D341Med (cell line): ENCODE measurements around the gene PRMT7.

Source experiments
- DNase-seq: peaks from one replicate; pipeline ENCODE4 v3.0.0; 2012; ENCODE audit warnings: low spot score

PRMT7 gene

DNA sequence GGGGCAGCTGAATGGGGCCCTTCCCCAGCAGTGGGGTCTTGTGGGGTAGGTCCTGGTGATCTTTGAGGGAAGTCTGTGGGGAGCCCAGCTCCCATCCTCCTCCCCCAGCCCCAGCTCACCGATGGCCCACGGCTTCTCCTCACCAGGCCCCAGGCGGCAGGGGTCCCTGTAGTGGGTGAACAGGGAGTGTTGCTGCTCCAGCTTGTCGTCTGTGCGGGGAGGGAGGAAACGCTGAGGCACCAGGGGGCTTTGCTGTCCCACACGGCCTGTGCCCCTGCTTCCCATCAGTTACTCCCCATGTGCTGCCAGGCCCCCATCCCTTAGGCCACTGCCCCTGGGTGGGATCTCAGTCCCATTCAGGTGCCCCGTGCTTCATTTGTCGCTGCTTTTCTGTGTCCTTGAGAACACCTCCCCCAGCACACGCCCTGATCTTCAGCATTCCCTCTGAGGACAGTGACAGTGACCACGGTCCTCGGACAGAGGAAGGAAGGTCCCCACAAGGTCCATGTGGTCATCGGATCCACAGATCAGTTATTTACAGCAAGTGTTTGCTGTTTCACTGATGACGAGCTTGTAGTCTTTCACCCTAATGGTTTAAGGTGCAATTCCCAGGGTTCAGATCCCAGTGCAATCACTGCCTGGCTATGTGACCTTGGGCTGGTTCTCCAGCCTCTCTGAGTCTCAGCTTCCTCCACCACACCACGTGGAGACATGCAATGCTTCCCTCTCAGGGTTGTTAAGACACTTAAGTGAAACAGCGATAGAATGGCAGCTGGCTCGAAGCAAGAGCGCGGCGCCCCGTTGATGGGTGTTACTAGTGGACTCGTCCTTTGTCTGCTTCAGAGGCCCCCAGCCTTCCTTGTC, 53.1 kb downstream of the PRMT7 start:
- no peak for DNase-seq

DNA sequence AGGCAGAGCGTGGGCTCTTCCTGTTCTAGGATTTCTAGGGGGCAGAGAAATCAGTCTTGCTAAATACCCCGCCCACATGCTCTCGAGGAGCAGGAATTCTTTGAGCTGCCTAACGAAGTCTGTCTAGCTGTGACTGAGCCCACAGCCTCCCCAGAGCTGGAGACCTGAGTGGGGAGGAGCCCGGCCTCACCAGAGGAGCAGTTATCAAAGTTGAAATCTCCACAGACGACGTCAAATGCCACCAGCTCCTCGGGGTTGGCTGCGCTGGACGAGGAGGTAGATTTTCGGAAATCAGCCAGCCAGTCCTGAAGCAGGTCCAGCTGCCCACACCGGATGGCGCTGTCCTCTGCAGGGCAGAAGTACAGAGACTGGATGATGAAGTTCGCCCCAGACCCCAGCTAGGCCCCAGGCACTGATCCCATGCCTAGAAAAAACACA, 53.8 kb downstream of the PRMT7 start:
- no peak for DNase-seq

DNA sequence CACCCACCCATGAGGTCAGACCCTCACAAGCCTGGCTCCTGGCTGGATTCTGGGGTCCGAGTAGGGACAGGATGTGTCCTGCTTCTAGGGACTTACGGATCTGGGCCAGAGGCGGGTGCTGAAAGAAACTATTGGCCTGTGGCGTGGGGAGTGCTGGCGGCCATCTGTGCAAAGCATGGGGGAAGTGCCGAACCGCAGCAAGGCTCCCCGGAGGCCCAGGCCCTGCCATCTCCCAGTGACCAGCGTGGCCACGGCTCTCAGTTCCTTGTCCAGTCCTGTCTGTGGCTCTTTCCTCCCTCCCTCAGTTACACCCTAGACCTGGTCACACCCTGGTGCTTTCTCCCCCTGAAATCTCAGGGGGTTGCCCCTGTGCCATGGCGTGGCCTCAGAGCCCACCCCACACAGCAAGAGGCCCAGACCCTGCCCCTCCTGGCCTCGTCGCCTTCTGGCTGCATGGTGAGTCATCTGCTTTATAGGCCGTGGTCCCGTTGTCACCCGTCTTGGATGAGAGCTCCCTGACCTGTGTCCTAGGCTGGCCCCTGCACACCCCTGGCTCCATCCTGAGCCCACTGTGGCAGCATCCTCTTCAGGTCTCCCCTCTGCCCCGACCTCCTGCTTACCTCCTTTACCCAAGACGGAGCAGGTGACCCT, 54.5 kb downstream of the PRMT7 start:
- DNase-seq, result no peak

DNA sequence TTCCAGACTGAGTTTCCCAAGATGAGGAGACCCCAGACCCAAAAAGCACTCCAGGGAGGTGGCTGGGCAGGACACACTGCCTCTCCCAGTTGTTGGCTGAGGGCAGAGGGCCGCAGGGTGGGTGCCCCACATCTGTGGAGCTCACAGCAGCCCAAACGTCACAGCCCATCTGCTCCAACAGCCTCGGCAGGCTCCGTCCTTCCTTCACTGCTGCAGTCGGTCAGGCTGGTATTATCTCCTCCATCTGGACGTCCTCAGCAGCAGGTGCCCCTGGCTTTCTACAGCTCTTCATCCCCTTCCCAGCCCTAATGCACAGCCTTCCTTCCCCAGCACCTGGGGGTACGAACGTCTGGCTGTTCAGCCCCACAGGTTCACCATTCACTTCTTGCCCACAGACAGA, 55.2 kb downstream of the PRMT7 start:
- DNase-seq, result peak; percentile 57

DNA sequence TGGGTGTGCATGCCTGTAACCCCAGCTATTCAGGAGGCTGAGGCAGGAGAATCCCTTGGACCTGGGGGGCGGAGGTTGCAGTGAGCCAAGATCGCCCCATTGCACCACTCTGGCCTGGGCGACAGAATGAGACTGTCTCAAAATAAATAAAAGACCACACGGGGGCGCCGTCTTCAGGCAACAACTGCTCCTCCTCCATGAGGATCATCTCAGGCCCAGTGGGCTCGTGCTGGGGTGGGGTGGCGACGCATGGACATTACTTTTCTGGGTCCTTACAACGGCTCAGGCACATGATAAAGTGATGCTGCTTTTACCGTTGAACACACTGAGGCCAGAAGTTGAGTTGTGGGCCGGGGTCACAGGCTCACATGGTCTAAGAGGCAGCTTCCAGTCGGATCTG, 56.2 kb downstream of the PRMT7 start:
- DNase-seq, result peak; percentile 54

DNA sequence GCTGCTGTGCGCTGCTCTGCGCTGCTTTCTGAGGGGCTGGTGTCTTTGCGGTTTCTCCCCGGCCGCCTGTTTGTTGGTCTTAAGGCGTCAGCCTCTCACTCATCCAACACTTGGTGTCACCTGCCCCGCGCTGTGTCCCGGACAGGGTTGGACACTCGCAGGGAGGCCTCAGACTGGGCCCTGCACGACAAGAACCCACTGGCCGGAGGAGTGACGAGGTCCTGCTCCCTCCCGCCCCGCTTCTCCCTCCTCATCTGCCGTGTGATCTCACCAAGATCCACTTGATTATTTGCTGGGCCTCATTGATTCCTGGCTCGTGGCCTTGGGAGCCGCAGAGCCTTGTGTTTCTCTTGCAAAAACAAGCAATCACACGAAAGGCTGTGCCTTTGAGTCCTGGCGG, 56.6 kb downstream of the PRMT7 start:
- DNase-seq, result no peak

DNA sequence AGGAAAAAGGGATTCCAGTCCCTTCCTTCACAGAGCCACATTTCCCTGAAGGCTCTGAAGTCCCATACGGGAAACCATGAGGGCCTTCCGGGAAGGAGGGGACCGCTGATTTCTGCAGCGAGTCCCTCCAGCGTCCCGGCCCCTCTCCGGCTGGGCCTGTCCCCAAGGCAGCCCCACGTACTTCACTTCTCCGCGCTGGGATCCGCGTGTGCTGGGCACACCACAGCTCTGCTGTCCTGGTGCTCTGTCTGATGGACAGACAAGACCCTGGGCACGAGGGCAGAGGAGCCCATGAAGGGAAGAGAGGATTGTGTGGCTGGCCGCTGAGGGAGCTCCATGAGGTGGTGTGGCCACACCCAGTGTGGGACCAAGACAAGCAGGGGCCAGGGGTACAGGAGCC, 57.1 kb downstream of the PRMT7 start:
- DNase-seq, result no peak

DNA sequence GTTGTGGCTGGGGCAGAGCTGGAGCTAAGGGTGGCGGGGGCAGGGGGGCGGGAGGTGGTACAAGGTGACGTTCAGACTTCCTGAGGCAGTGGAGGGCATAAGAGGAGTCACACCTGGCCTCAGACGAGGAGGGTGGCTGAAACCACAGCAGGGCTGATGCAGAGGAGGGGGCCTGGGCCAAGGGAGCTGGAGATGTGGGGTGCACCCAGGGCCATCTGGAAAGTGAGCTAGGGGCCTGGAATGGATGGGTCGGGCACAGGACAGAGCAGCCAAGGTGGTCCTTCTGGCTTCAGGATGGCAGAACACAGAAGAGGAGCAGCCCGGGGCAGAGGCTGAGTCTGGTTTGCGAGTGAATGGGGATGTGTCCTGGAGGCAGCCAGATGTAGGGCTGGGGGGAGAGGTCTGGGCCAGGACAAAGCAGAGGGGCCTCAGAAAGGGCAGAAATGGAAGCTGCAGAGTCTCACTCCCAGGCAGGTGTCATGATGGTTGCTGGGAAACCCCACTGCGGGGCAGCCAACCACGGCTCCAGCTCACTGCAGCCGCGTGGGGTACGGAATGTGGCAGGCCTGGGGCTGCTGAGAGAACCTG, 57.6 kb downstream of the PRMT7 start:
- no peak for DNase-seq

DNA sequence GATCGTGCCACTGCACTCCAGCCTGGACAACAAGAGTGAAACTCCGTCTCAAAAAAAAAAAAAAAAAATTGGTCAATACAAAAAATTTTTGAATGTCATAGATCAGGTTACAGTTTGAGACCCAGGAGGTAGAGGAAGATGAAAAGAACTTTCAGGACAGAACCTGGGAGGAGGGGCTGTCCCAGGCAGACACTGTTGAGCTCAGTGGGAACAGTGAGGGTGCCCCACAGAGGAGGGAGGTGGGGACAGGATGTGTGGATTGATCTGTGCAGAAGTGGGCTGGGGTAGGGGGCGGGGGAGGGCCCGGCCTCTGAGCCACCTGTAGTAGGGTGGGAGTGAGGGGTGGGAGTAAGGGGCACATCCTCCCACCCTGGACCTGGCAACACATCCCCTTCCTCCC, 58.3 kb downstream of the PRMT7 start:
- DNase-seq, result no peak

DNA sequence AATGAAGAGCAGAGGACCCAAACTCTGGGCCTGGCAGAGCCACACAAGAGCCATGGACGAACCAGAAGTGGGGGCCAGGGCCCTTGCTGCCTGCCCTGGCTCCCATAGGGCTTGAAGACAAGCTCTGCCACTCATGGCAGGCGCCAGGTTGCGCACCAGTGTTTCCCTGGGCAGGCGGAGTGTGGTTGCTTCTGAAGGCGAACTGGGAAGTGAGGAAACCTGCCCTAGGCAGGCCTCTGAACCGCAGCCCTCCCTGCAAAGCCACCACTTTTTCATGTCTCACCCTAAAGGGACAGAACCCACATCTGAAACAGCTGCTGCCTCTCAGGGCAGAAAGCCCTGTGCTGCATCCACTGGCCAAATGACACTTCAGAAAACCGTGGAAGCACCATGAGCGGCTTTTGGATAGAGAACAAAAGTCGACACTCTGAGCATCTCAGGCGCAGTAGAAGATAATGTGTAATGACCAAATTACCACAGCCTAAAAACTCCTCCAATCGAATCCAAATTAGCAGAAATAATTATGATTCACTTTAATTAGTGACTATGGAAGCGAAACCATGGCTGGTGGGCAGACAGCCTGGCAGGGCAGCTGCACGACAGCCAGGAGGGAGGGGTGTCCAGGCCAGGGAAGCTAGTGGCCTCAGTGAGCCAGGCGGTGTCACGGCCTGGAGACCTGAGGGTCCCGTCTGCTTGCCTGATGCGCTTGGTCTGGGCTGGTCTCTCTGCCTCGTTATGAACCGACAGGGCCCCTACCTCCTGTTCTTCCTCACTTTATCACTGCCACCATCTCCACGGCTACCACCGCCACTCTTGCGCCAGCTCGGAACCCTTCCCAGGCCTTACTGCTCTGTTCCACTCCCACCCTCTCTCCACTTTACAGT, 59.1 kb downstream of the PRMT7 start:
- no peak for DNase-seq

DNA sequence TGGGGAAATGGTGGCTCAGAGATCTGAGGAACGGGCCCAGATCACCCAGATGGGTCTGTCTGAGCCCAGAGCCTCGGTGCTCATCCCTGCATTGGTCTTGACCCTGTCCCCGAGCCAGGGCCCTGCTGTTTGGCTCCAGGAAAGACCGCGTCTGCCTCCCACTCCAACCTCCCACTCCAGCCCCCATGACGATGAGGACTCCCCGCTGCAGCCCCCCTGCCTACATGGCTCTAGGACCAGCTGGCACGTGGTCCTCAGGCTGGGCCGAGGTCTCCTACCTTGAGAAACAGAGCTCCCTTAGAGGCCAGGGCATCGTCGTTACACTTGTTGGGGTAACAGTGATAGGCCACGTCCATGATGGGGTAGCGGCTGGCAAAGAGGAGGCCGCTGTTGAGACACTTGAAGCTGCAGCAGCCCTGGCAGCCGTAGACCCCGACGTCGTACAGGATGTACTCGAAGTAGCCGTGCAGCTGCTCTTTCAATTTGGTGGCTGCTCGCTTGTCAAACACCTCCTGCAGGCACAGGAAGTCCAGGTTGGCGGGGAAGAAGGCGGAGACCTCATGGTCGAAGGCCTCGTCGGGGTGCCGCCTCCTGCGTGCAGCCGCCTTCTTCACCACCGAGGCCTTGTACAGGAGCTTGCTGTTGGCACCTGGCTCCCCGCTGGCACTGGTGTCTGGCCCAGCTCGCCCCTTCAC, 59.9 kb downstream of the PRMT7 start:
- no peak for DNase-seq

DNA sequence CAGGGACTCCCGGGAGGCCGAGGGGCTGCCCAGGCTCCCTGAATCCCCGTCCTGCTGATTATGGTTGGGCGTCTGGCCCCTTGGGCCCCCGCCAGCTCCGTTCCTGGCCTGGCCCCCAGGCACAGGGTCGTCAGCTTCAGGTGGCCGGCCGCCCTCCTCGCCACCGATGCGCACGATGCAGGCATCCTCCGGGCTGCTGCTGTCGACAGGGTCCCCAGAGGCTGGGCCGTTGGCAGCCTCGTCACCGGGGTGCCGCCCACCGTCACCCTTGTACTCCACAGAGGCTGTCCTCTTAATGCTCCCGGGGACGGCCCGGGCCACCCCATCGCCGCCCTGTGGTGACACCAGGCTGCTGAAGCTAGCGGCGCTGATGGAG, 60.4 kb downstream of the PRMT7 start:
- DNase-seq, result no peak

DNA sequence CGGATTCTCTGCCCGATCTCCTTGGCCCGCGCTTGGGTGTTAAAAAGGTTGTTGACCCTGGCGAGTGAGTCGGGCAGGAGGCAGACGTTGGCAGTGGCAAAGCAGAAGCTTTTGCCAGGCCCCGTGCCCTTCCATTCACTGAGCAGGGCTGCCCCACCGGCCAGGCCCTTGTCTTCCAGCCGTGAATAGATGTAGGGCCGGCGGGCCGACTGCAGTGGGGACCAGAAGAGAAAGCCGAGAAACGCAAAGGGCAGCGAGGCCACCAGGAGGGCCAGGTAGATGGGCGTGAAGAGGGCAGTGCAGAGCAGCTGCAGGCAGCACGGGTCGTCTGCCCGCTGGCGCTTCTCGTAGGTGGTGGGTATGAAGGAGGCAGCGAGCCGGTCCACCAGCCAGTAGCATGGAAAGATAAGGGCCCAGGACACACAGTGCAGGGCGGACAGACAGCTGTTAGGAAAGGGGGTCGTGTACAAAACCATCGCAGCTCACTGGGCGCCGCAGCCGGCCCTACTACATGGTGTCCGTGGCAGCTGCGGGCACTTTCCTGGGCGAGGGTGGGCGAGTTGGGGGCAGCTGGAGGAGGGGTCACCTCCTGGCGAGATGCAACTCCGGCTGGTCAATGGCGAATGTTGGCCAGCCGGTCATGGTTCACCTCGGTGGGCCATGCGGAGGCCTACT, 61.0 kb downstream of the PRMT7 start:
- no peak for DNase-seq

DNA sequence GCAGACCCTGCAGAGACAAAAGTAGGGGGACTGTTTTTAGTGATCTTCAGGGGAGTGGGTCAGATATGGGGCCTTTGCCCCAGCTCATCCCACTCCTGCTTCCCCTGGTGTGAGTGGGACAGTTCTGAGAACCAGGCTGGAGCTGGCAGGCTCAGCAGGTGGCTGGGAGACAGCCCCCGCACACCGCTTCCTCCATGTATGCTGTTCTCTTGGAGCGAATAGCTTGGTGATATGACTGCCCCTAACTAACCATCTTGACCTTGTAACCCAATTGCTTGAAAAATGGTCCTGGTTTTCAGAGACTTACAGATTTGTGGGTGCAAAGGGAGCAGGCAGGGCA, 61.5 kb downstream of the PRMT7 start:
- no peak for DNase-seq

DNA sequence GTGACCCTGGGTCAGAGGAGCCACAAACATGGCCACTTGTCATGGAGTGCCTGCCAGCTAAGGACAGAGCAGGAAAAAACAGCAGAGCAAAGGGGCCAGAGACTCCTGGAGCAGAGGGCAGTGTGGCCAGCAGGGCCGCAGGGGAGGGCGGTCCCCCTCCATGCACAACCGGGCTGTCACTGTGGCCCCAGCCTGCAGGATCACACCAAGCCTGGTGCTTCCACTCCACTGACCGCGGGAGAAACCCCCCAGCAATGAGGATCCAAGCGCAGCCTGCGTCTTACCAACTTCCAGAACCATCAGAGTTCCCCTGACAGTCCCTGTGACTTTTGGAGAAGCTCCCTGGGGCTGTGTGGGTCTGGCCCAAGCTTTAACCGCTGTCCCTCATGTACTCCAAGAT, 62.0 kb downstream of the PRMT7 start:
- no peak for DNase-seq

DNA sequence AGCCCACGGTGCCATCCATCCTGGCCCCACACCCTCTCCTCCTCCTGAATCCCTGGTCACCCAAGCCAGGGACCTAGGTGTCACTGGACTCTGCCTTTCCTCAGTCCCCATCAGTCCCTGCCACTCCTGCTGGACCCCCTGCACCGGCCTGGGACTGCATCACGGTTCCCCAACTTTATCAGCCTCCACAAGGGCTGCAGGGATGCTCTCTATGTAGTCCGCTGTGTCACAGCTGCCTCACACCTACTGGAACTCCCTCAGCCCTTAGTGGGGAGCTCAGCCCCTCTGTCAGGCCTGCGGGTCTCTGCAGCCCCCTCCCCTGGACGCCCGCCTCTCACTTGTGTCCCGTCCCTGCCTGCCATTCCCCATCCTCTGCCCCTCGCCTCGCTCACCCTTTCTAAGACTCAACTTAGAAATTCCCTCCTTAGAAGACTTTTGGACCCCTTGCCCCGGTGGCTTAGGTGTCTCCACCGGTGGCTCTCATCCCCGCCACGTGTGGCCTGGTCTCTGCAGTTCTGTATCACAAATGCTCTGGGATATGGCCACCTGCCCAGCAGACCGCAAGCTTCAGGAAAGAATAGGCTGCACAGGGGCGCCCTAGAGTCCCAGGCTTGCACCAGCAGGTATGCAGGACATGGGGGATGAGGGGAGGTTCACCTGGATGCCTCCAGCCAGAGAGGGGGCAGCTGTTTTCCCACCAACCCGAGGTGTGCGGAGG, 62.9 kb downstream of the PRMT7 start:
- no peak for DNase-seq

DNA sequence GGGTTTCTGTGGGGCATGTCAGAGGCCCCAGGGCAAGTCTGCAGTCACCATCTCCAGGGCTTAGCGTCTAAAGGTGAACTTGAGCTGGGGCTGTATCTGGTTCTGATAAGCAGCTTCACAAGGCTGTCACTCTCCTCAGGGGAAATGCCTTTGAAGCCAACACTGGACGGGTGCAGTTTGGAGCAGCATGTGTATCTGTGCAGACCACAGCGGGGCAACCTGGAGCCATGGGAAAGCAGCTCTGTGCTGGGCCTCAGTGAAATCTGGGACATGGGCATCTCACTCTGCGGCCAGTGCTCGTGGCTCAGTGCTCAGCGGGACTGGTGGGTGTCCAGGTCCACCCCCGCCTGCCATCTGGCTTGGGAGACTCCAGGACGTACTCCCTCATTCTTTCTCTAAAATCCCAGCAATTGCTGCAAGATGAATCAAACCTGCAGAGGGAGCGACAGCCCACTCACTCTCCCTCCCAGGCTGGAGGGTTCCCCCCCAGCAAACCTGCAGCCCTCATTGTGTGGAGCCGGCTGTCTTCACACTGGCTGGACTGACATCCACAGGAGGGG, 63.5 kb downstream of the PRMT7 start:
- no peak for DNase-seq

DNA sequence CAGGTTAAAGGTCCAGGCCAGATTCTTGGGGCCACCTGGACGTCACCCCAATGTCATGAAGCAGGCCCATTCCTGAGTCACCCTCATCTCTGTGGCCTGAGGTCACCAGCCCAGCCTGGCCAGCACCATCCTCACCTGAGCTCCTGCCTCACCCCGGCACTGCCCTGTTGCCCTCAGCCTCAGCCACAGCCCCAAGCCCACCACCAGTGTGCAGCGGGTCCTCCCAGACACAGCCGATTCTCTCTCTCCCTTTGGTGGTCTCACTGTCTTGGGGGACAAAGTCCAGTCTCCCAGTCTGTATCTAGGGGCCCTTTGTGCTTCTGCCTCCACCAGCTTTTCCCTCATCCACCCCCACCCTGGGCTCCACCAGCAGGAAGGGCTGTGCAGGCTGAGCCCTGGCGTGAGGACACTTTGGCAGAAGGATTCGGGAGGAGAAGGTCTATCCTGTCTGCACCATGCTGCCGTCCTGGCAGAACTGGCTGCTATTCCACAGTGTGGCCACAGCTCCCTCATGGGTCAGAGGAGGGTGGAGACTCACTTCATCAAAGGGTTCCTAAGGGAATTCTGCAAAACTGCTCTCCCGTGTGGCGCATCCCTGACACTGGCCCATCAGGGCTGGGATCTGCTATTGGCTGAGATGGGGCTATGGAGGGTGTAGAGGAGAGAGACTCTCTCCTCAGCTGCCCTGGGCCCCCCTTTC, 64.3 kb downstream of the PRMT7 start:
- DNase-seq, result no peak

DNA sequence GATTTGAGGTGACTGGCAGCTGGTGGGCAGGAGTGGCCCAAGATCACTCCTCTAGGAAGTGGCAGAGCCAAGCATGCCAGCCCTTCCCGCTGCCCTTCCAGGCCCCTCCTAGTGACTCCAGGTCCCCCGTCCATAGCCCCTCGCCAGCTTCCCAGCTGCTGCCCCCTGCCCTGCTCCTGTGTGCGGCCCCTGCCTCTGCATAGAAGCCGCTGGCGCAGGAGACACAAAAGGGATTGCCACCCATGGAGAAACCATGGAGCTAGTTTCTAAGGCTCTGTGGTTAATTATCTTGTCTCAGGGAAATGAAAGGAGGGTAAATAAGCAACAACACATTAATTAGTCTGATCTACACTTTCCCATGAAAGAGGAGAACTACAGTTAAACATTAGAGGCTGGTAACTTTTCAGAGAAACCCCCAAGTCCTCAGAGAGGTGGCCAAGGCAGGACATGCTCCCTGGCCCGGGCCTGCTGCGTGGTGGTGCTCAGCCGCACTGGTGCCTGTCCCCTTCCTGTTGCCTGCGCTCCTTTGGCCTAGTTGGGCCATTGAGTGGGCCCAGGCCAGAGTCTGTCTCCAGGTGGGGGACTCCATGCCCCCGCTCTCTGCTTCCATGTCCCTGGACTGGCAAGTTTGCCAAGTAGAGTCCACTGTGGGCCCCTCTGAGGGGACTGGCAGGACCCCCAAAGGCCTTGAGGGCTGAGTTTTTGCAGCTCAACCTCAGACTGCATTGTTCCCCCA, 65.2 kb downstream of the PRMT7 start:
- no peak for DNase-seq
